ENCODE measurements around the gene LENG9.

- TF ChIP-seq POLR2A (IDR thresholded peaks at IDR 0.05) (no peak), CTCF (IDR thresholded peaks at IDR 0.05) (no peak)
Observed at GRCh38 chr19:54484451-54484850, 20.9 kb upstream of the LENG9 start.

All from lower leg skin (tissue), 3 donors.